Stimulated activated naive B cell treated with anti-CD40 and anti-IgM and Interleukin-4, amounts not matched to agents 10 μg/mL and 1 μg/mL and 100 μg/mL, for 72 hours (primary cell): ENCODE measurements around the gene CC2D2B.
"Not testable (repeated sequence)": the region's sequence is repeated elsewhere in the genome, so short reads cannot be mapped to it uniquely, and the experiment has no call there.

Experiments used
- ATAC-seq, 2 donors: fragments of 150-1000 bp; cut with Tn5 transposase; replicated peaks; 2 replicates each; pipeline ENCODE4 v1.10.0; 2021; ENCODE audit warnings: moderate library complexity in 1 of 2
- DNase-seq: peaks from one replicate; pipeline ENCODE4 v3.0.0; 2021
- H3K27ac Mint-ChIP-seq: one replicate; pipeline ENCODE4 v1.8.0; 2022; ENCODE audit warnings: mild to moderate bottlenecking, mixed read lengths
- H3K27me3 Mint-ChIP-seq, 2 donors: one replicate each; pipeline ENCODE4 v1.8.0; 2022; ENCODE audit warnings: mixed read lengths in 2 of 2
- H3K36me3 Mint-ChIP-seq, 2 donors: one replicate each; pipeline ENCODE4 v1.8.0; 2022; ENCODE audit warnings: mixed read lengths in 2 of 2, mild to moderate bottlenecking in 1 of 2
- H3K4me1 Mint-ChIP-seq, 2 donors: one replicate each; pipeline ENCODE4 v1.8.0; 2022; ENCODE audit warnings: mixed read lengths in 2 of 2, mild to moderate bottlenecking in 1 of 2
- H3K4me3 Mint-ChIP-seq, 2 donors: one replicate each; pipeline ENCODE4 v1.8.0; 2022; ENCODE audit warnings: mild to moderate bottlenecking in 2 of 2, mixed read lengths in 2 of 2, moderate library complexity in 1 of 2
- H3K9me3 Mint-ChIP-seq, 2 donors: one replicate each; pipeline ENCODE4 v1.8.0; 2022; ENCODE audit warnings: mixed read lengths in 2 of 2, mild to moderate bottlenecking in 1 of 2

The CC2D2B gene

GRCh38 chr10:96021332-96021731 lies 113.6 kb downstream of the CC2D2B start:
- Mint-ChIP-seq H3K27me3 (peaks cover 0 to 5% of the 10 kb centered on the region in 2 donors), H3K4me1 (peaks cover 0 to 4% of the 10 kb centered on the region in 2 donors), H3K36me3 (peaks cover 3% of the 10 kb centered on the region in 2 donors), H3K9me3 (no peaks in the 10 kb centered on the region), H3K27ac (no peak overlapping the region), H3K4me3 (no peak overlapping the region)
- ATAC-seq (no peak), DNase-seq (no peak)

GRCh38 chr10:96022739-96023138 lies 115.0 kb downstream of the CC2D2B start:
- peak overlapping the region; percentile 25 for H3K27ac Mint-ChIP-seq

GRCh38 chr10:96023168-96023567 lies 115.4 kb downstream of the CC2D2B start:
- Mint-ChIP-seq H3K4me1 (no peaks in the 10 kb centered on the region), H3K27ac (no peak overlapping the region), H3K9me3 (no peaks in the 10 kb centered on the region), H3K36me3 (peaks cover 3 to 5% of the 10 kb centered on the region in 2 donors), H3K27me3 (no peaks in the 10 kb centered on the region), H3K4me3 (no peak overlapping the region)
- ATAC-seq (no peak), DNase-seq (no peak)

More at GRCh38 chr10:96022739-96023138, 115.0 kb downstream of the CC2D2B start:
- no peak for DNase-seq
- no peak overlapping the region for H3K4me3 Mint-ChIP-seq
- peaks cover 3% of the 10 kb centered on the region in 2 donors for H3K36me3 Mint-ChIP-seq
- ATAC-seq: no peak
- no peaks in the 10 kb centered on the region for H3K4me1 Mint-ChIP-seq
- no peaks in the 10 kb centered on the region for H3K27me3 Mint-ChIP-seq
- H3K9me3 Mint-ChIP-seq: no peaks in the 10 kb centered on the region

GRCh38 chr10:96025566-96025965 lies 117.8 kb downstream of the CC2D2B start:
- H3K4me3 Mint-ChIP-seq: no peak overlapping the region
- H3K27me3 Mint-ChIP-seq: no peaks in the 10 kb centered on the region
- peak; percentile 83 to 88 for ATAC-seq
- H3K9me3 Mint-ChIP-seq: no peaks in the 10 kb centered on the region
- H3K27ac Mint-ChIP-seq: no peak overlapping the region
- no peaks in the 10 kb centered on the region for H3K4me1 Mint-ChIP-seq
- DNase-seq: peak; percentile 5
- H3K36me3 Mint-ChIP-seq: peaks cover 0 to 2% of the 10 kb centered on the region in 2 donors

- H3K4me1 Mint-ChIP-seq: peaks cover 0 to 4% of the 10 kb centered on the region in 2 donors
- no peak overlapping the region for H3K27ac Mint-ChIP-seq
- peaks cover 0 to 12% of the 10 kb centered on the region in 2 donors for H3K27me3 Mint-ChIP-seq
- no peaks in the 10 kb centered on the region for H3K9me3 Mint-ChIP-seq
- peaks cover 3 to 15% of the 10 kb centered on the region in 2 donors for H3K36me3 Mint-ChIP-seq
- no peak for ATAC-seq
- DNase-seq: no peak
- no peak overlapping the region for H3K4me3 Mint-ChIP-seq
Observed at GRCh38 chr10:96034625-96035024, 126.8 kb downstream of the CC2D2B start.

GRCh38 chr10:96038476-96039387 lies 131.0 kb downstream of the CC2D2B start:
- peaks cover 3 to 15% of the 10 kb centered on the region in 2 donors for H3K36me3 Mint-ChIP-seq
- peaks cover 0 to 12% of the 10 kb centered on the region in 2 donors for H3K27me3 Mint-ChIP-seq
- H3K9me3 Mint-ChIP-seq: peaks cover 0 to 2% of the 10 kb centered on the region in 2 donors
- H3K4me3 Mint-ChIP-seq: no peak overlapping the region
- DNase-seq (no peak), ATAC-seq (no peak)
- no peak overlapping the region for H3K27ac Mint-ChIP-seq
- H3K4me1 Mint-ChIP-seq: peaks cover 6% of the 10 kb centered on the region in 2 donors

GRCh38 chr10:96041146-96041545 lies 133.4 kb downstream of the CC2D2B start:
- Mint-ChIP-seq H3K27me3 (peaks cover 0 to 12% of the 10 kb centered on the region in 2 donors), H3K4me1 (peaks cover 7 to 26% of the 10 kb centered on the region in 2 donors), H3K27ac (no peak overlapping the region), H3K36me3 (peaks cover 6 to 19% of the 10 kb centered on the region in 2 donors), H3K9me3 (peaks cover 0 to 2% of the 10 kb centered on the region in 2 donors), H3K4me3 (no peak overlapping the region)
- DNase-seq (no peak), ATAC-seq (no peak)

- peak; percentile 92 to 93 for ATAC-seq
- H3K27me3 Mint-ChIP-seq: peaks cover 0 to 5% of the 10 kb centered on the region in 2 donors
Observed at GRCh38 chr10:96043033-96043892, 135.5 kb downstream of the CC2D2B start, which contains the start of gene CCNJ. Gene CCNJ (plus strand): TSS chr10:96043583. CDS start chr10:96044394, 811 bp downstream.

GRCh38 chr10:96043893-96044715 lies 136.3 kb downstream of the CC2D2B start:
- Mint-ChIP-seq H3K9me3 (peaks cover 0 to 2% of the 10 kb centered on the region in 2 donors), H3K4me1 (peaks cover 25 to 51% of the 10 kb centered on the region in 2 donors)
- ATAC-seq: peak; percentile 57 to 61

More at GRCh38 chr10:96043033-96043892, 135.5 kb downstream of the CC2D2B start, which contains the start of gene CCNJ:
- Mint-ChIP-seq H3K9me3 (peaks cover 0 to 2% of the 10 kb centered on the region in 2 donors), H3K36me3 (peaks cover 16 to 30% of the 10 kb centered on the region in 2 donors), H3K4me3 (peak within 1 kb of the TSS; percentile 90), H3K27ac (peak within 1 kb of the TSS; percentile 93), H3K4me1 (peaks cover 19 to 43% of the 10 kb centered on the region in 2 donors)
- DNase-seq: peak; percentile 84

GRCh38 chr10:96044736-96045135 lies 137.0 kb downstream of the CC2D2B start:
- Mint-ChIP-seq H3K27me3 (no peaks in the 10 kb centered on the region), H3K27ac (peak overlapping the region; percentile 93), H3K4me1 (peaks cover 29 to 58% of the 10 kb centered on the region in 2 donors), H3K36me3 (peaks cover 22 to 33% of the 10 kb centered on the region in 2 donors), H3K9me3 (peaks cover 0 to 2% of the 10 kb centered on the region in 2 donors), H3K4me3 (peak overlapping the region; percentile 90)
- ATAC-seq: no peak
- DNase-seq: no peak

More at GRCh38 chr10:96043893-96044715, 136.3 kb downstream of the CC2D2B start:
- DNase-seq: peak; percentile 54
- Mint-ChIP-seq H3K27ac (peak overlapping the region; percentile 93), H3K36me3 (peaks cover 18 to 27% of the 10 kb centered on the region in 2 donors), H3K27me3 (no peaks in the 10 kb centered on the region), H3K4me3 (peak overlapping the region; percentile 90)

- Mint-ChIP-seq H3K36me3 (peaks cover 23 to 33% of the 10 kb centered on the region in 2 donors), H3K9me3 (peaks cover 0 to 2% of the 10 kb centered on the region in 2 donors), H3K4me1 (peaks cover 30 to 59% of the 10 kb centered on the region in 2 donors), H3K27me3 (no peaks in the 10 kb centered on the region), H3K27ac (no peak overlapping the region), H3K4me3 (no peak overlapping the region)
- DNase-seq (no peak), ATAC-seq (no peak)
Observed at GRCh38 chr10:96046546-96046945, 138.8 kb downstream of the CC2D2B start.

GRCh38 chr10:96047004-96047649 lies 139.4 kb downstream of the CC2D2B start:
- Mint-ChIP-seq H3K4me1 (peaks cover 34 to 59% of the 10 kb centered on the region in 2 donors), H3K27me3 (no peaks in the 10 kb centered on the region), H3K9me3 (peaks cover 0 to 2% of the 10 kb centered on the region in 2 donors), H3K4me3 (no peak overlapping the region), H3K36me3 (peaks cover 27 to 39% of the 10 kb centered on the region in 2 donors), H3K27ac (no peak overlapping the region)
- ATAC-seq: no peak
- DNase-seq: no peak

- ATAC-seq, H3K27ac Mint-ChIP-seq, H3K27me3 Mint-ChIP-seq, H3K9me3 Mint-ChIP-seq, H3K4me3 Mint-ChIP-seq, DNase-seq: not testable (repeated sequence)
- Mint-ChIP-seq H3K4me1 (peaks cover 34 to 54% of the 10 kb centered on the region in 2 donors), H3K36me3 (peaks cover 33 to 46% of the 10 kb centered on the region in 2 donors)
Observed at GRCh38 chr10:96047925-96048324, 140.2 kb downstream of the CC2D2B start.
